DMS153 treated with DMSO at 0.1 percent for 48 hours (cell line): ENCODE results near the gene SUSD5.
"Not testable (repeated sequence)": the region's sequence is repeated elsewhere in the genome, so short reads cannot be mapped to it uniquely, and the experiment has no call there.

ENCODE experiments used
- DNase-seq: peaks from one replicate; lab custom pipeline; 2025; ENCODE audit not compliant: unreplicated experiment; lab: John Stamatoyannopoulos, UW

Gene SUSD5

DNA sequence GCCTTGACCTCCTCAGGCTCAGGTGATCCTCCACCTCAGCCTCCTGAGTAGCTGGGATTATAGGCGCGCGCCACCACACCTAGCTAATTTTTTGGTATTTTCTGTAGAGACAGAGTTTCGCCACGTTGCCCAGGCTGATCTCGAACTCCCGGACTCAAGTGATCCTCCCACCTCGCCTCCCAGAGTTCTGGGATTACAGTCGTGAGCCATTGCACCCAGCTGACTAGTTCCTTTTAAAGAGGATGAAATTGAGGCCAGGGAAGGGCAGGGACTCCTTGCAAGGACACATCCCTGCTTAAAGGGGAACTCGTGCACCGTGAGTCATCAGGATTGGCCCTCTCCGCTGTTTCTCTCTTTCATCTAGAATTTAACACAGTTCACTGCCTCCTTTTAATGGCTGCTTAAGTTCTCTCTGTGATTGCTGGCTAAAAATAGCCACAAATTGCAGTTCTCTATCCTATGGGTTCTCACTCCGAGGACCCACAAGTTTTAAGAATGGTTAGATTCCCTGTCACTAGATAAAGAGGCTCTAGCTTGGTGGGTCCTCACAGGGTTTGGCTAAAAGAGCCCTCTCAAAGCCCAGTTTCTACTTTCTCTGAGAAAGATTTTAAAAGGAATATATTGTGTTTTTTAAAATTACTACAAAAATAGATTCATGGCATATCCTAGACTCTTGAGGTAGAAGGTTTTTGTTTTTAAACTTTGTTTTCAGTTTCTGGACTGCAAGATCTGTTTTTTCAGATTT lies 103.4 kb downstream of the SUSD5 start:
- no peak for DNase-seq

DNA sequence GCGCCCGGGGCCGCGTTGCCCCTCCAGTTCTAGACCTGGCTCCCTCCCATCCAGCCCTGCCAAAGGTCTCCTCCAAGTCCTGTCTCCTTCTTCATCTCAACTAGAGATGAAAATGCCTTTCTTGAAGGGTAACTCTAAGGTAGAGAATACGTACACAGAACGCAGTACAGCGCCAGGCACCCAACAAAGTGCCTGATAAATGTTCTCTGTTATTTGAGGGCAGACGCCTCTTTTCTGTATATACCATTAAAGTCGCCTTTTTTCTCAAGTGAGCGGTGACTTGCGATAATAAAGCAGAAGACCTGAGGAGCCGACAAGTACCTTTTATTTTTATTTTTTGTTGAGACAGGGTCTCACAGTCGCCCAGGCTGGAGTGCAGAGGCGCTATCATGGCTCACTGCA lies 104.0 kb downstream of the SUSD5 start:
- no peak for DNase-seq

DNA sequence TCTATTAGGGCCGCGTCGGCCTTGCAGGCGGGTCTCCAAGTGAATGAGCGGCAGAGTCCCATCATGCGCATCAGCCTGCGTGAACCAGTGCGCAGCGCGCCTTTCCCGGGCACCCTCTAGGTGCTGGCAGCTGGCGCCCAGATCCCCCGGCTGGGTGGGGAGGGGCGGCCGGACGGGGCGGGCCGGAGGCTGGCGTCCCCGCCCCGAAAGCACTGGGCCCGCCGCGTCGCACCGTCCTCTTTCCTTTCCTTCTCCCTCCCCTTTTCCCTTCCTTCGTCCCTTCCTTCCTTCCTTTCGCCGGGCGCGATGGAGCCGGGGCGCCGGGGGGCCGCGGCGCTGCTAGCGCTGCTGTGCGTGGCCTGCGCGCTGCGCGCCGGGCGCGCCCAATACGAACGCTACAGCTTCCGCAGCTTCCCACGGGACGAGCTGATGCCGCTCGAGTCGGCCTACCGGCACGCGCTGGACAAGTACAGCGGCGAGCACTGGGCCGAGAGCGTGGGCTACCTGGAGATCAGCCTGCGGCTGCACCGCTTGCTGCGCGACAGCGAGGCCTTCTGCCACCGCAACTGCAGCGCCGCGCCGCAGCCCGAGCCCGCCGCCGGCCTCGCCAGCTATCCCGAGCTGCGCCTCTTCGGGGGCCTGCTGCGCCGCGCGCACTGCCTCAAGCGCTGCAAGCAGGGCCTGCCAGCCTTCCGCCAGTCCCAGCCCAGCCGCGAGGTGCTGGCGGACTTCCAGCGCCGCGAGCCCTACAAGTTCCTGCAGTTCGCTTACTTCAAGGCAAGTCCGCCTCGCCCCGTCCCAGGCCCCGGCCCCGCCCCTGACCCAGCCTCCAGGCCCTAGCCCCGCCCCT lies 104.6 kb downstream of the SUSD5 start, which contains the start of gene CRTAP:
Gene CRTAP, plus strand, starts transcription at position 243 of the 850 bp plus-strand sequence. Its CDS starts 64 bp downstream, at position 307.
- peak; percentile 2 for DNase-seq

DNA sequence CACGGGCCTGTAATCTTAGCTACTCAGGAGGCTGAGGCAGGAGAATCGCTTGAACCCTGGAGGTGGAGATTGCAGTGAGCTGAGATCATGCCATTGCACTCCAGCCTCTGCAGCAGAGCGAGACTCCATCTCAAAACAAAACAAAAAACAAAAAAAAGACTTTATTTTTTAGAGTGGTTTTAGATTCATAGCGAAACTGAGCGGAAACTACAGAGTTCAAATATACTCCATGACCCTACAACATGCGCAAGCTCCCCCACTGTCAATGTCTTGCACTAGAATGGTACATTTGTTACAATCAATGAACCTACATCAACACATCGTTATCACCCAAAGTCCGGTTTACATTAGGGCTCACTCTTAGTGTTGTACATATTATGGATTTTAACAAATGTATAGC lies 107.0 kb downstream of the SUSD5 start:
- no peak for DNase-seq

DNA sequence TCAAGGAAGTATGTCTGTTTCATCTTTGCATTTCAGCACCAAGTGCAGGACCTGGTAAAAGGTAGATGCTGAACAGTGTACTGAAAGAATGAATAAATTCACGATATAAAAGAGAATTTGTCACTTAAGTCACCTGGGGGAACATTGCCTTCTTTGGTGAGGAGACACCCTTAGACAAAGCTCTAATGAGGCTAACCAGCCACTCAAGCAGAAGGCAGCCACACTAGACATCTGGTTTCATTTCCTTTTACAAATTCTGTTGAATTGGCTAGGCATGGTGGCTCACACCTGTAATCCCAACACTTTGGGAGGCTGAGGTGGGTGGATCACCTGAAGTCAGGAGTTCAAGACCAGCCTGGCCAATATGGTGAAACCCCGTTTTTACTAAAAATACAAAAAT lies 111.8 kb downstream of the SUSD5 start:
- not testable (repeated sequence) for DNase-seq

DNA sequence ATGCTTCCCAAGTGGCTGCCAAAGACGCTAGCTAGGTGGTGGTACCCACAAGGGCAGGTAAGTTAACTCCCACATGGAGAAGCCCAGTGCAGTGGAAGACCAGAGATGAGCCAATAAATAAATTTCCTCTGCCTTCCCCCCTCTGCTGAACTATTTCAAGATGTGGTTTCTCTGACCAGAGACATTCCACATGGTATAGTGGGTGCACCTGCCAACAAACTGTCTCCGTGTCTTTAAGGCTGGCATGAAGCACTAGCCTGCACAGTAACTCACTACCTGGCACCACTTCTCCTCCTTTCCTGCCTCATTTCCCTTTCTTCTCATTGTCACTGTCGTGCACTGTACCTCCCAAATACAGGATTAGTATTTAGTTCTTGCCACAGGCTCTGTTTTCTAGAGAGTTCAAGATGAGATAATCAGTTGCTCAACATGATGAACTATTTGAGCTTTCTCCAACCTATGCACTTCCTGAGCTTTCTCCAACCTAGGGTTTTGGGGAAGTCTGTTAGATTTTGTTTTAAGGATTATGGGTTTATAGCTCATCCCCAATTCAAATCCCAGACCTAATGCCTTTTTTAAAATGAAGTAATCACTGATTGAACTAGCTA lies 113.2 kb downstream of the SUSD5 start:
- DNase-seq: no peak

DNA sequence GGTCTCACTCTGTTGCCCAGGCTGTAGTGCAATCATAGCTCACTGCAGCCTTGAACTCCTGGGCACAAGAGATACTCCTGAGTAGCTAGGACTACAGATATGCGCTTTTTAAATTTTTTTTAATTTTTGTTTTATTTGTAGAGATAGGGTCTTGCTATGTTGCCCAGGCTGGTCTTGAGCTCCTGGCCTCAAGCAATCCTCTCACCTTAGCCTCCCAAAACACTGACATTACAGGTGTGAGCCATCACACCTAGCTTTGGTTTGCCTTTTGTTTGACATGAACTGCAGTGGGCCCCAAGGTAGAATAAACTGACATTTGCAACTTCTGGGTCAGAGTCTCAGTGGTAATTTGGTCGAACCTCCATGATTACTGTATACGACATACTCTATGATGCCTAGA lies 113.8 kb downstream of the SUSD5 start:
- DNase-seq: no peak

DNA sequence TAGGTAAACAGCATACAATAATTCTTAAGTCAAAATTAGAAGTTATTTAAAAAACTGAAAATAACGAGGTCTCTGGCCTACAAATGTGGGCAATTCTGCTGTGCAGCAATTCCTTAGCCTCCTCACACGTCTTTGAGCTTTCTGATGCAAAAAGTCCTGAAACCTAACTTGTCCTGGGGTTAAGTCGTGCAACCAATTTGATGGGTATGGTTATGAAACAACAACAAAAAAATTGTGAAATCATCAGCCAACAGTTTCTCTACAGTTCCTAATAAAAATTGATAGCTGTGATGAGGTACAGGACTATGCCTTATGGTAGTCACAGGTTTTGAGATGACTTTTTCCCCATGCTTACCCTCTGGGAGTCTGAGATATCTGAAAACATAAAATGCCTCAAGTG lies 115.1 kb downstream of the SUSD5 start:
- no peak for DNase-seq

DNA sequence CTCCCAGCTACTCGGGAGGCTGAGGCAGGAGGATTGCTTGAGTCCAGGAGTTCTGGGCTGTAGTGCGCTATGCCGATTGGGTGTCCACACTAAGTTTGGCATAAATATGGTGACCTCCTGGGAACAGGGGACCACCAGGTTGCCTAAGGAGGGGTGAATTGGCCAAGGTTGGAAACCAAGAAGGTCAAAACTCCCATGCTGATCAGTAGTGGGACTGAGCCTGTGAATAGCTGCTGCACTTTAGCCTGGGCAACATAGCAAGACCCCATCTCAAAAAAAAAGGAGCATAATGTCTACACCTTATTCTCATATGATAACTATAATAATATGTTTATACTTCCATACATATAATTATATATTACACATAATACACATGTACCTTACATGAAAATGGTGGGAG lies 115.6 kb downstream of the SUSD5 start:
- DNase-seq: no peak

DNA sequence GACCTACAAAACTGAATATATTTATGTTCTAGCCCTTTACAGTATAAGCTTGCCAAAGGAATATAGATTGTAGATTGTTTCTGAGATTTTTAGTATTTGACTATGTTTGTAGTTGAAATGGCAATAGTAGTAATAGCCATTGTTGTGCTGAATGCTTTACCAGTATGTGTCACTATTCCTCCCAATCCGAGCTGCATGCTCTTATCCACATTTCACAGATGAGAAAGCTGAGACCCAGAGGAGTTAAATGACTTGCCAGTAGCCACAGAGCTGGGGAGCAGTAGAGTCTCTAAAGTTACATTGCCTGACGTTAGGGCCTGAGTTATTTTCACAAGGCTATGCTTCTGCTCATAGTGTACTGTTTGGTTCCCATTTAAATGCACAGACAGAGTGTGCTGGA lies 118.4 kb downstream of the SUSD5 start:
- no peak for DNase-seq
